GM20431 (cell line): ENCODE data around the gene CENPK.

Experiments
- in situ Hi-C: fragments of 300-500 bp; cut with MseI, MboI; formaldehyde crosslinking; loops from one replicate; pipeline ENCODE4 v1.15.0; 2020; ENCODE audit warnings: low sequenced_read_pairs; ENCODE audit not compliant: unreplicated experiment

CENPK gene

DNA sequence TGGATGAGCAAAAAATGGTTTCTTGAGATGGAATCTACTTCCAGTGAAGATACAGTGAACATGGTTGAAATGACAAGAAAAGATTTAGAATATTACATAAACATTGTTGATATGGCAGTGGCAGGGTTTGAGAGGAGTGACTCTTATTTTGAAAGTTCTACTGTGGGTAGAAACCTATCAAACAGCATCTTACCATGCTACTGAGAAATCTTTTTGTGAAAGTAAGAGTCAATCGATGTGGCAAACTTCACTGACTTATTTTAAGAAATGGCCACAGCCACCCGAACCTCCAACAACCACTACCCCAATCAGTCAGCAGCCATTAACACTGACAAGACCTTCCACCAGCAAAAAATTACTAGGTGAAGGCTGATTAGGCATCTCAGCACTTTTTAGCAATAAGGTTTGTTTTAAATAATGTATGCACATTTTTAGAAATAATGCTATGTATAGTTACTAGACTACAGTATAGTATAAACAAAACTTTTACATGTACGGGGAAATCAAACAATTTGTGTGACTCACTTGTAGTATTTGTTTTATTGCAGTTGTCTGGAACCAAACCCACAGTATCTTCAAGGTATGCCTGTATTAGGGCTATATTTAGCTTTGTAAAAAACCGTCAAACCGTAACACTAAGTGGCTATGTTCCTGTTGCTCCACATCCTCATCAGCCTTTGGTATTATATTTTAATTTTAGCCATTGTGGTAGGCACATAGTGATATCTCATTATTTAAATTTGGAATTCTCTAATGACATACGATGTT lies 50.6 kb downstream of the CENPK start:
- in situ Hi-C loops: no loop called here

DNA sequence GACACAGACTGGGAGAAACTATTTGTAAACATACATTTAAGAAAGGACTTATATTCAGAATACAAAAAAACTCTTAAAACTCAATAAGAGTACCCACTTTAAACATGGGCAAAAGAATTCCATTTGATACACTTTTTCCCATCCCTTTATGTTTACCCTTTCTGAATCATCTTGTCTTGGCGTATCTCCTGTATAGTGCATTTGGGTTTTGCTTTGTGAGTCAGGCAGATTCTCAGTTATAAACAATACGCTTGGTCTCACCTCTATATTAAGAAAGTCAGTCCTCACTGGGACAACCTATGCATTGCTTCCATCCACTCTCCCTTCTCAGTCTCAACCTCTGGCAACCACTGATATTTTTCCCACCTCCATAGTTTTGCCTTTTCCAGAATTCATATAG lies 54.0 kb downstream of the CENPK start:
- in situ Hi-C loops: no loop called here

DNA sequence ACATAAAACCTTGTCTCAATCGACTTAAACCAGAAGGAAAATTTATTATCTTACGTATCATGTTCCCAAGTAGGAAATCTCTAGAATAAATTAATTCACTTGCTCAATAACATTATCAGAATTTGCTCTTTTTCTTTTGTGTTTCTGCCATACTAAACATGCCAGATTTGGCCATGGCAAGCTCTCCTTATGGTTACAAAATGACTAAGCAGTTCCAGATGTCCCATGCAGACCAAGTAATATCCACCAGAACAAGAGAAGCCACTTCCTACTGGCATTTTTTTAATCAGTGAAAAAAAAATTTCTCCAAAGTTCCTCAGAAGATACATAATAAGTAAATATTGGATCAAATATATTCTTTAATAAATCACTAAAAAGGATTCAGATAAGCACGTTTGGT lies 56.0 kb downstream of the CENPK start:
- in situ Hi-C loops: no loop called here

DNA sequence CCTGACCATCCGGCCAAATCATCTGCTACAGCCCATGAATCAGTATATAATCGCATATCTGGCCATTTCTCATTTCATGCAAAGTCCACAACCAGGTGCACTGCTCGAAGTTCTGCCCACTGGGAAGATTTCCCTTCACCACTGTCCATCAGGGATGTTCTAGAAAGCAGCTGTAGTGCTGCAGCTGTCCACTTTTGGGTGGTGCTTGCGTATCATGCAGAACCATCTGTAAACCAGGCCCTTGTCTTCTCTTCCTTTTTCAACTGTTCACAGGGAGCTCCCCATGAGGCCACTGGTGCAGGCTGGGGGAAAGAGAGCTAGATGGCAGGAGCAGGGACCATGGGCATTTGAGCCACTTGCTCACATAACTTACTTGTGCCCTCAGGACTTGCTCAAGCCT lies 73.8 kb downstream of the CENPK start:
- in situ Hi-C loops: loop anchor here (25.0 kb wide), 1 partner anchor 677 kb away; no protein-coding TSS in a partner anchor

DNA sequence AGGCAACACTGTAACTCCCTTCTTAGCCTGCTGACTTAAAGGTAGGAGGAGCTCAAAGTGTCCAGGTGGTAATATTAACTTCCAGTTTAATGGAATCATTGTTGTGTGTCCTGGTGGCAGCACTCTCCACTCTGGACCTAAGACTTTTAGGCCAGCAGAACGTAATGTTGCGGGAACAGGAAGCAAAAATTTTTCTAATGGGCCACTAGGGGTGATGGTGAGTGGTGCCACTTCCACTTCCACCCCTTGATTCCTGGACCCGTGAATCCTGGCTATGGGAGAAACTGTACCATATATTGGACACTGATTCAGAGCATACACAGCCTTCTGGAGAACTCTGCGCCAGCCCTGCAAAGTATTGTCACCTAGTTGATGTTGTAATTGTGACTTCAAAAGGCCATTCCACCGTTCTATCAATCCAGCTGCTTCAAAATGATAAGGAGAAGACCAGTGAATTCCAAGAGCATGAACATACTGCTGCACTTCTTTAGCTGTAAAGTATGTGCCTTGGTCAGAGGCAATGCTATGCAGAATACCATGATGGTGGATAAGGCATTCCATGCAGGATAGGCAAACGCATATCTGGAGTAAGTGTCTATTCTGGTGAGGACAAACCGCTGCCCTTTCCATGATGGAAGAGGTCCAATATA lies 74.8 kb downstream of the CENPK start:
- in situ Hi-C loops: loop anchor here (25.0 kb wide), 1 partner anchor 676 kb away; no protein-coding TSS in a partner anchor

DNA sequence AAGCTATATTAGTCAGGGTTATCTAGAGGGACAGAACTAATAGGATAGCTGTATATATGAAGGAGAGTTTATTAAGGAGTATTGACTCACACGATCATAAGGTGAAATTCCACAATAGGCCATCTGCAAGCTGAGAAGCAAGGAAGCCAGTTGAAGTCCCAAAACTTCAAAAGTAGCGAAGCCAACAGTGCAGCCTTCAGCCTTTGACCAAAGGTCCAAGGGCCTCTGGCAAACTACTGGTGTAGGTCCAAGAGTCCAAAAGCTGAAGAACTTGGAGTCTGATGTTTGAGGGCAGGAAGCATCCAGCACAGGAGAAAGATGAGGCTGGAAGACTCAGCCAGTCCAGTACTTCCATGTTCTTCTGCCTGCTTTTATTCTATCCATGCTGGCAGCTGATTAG lies 76.2 kb downstream of the CENPK start:
- in situ Hi-C loops: loop anchor here (25.0 kb wide), 1 partner anchor 675 kb away; no protein-coding TSS in a partner anchor

DNA sequence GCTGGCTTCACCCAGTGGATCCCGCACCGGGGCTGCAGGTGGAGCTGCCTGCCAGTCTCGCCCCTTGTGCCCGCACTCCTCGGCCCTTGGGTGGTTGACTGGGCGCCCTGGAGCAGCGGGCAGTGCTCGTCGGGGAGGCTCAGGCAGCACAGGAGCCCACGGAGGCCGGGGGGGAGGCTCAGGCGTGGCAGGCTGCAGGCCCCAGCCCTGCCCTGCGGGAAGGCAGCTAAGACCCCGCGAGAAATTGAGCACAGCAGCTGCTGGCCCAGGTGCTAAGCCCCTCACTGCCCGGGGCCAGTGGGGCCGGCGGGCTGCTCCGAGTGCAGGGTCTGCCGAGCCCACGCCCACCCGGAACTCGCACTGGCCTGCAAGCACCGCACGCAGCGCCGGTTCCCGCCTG lies 77.6 kb downstream of the CENPK start:
- in situ Hi-C loops: loop anchor here (25.0 kb wide), 1 partner anchor 673 kb away; no protein-coding TSS in a partner anchor

DNA sequence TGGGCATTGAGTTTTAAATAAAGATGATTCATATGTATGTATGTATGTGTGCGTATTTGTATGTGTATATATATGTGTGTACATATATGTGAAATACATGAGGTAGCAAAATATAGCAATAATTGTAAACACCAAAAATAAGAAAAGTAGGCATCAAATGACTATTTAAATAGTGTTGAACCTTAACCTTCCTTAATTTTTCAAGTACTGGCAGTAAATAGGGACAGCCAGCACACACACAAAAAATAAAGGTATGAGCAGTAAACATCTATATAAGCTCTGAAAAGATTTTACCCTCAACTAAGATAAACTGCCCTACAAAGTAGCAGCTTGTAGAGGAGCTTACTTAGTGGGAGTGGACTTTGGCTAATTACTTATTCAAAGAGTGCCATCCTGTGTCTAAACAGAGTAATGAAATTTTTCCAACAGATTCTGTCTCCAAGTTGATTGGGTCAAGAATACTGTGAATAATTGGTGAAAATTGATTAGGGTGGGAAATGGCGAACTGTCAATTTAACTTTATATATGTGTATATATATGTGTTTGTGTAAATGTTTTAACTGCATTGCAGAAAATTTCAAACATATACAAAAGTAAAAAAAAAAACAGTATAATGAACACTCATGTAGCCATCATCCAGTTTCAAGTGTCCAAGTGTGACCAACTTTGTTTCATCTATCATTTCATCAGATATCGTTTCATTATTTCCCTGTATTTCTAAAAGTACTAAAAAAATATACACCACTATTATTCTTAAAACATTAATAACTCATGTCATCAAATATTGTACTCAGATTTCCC lies 79.2 kb downstream of the CENPK start:
- in situ Hi-C loops: loop anchor here (25.0 kb wide), 1 partner anchor 671 kb away; no protein-coding TSS in a partner anchor

DNA sequence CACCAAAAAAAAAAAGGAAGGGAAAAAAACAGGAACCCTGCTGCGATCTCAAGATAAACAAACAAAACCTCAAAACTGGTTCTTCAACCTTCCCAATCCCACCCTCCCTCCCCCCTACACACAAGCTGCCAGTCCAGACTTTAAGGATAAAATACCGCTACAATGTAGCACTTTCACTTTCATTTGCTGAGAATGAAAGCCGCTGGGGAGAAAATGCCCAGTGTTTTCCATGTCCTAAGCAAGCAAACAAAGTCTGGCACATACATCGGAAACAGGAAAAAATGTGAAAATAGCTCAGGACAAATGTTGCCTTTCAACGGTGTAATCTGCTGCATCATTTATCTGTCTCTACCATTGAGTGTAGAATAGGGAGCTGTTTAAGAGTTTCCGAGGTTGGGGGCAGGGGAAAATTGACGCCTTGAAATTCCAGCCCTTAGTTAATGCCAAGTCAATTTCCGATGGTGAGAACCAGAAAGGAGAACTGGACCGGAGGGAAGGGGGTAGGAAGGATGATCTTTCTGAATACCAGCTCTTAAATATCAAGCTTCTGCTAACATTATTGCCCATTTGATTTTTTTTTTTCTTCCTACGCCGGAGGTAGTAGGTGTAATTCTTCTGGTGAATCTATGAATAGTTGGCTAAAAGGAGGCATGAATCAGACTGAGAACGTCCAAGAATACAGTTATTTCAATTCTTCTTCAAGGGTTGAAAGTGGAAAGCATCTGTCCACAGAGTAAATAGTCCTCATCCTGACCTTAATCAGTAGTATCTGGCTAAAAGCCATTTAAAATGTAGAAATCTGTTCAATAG lies 80.0 kb downstream of the CENPK start:
- in situ Hi-C loops: loop anchor here (25.0 kb wide), 1 partner anchor 671 kb away; no protein-coding TSS in a partner anchor

DNA sequence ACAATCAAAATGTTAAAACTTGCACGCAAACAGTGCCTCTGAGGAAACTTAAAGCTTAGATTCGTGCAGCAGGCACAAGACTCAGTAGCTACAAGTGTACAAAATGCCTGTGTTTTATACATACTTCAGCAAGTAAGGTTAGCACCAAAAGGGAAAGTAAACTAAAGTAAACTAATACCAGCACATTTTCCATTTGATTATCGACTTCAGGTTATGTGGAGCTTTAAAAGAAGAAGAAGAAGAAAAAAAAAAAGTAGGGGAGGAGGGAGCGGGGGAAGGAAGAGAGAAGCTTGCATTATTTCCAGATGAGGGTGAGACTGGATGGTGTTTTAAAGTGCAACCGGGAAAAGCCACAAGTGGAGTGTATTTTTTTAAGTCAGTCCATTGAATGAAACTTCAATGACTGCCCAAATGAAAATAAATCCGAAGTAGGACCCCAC lies 80.7 kb downstream of the CENPK start:
- in situ Hi-C loops: loop anchor here (25.0 kb wide), 1 partner anchor 670 kb away; no protein-coding TSS in a partner anchor

DNA sequence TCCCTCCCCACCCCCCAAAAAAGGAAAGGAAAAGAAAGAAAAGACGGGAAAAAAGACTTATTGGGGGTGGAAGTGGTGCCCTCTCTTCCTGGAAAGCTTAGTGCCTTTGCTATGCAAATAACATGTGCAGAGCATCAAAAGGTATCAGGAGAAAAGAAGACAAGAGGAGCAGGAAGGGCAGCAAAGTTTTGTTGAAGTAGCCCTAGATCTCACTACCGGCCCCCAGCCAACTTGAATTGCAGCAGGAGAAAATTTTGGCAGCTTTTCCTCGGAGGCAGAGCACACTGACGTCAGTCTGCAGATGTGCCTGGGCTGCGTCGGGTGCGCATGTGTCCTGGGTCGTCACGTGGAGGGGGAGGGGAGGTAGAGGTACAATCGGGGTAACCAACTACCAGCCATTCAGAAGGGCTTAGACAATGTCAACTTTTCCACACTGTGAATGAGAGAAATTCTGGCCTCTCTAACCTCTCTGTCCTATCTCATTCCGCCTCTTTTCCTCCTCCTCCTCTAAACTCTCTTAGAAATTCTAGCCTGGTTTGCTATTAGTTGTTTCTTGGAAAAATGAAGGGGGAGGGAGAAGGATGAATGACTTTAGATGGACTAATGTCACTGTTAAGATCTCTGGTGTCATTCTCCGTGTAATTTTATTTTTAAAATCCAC lies 81.2 kb downstream of the CENPK start, which contains the start of gene ADAMTS6:
Gene ADAMTS6, minus strand, starts transcription at position 286 of the 661 bp plus-strand sequence. CDS start 8,247 bp downstream, outside the sequence.
- in situ Hi-C loops: loop anchor here (25.0 kb wide), 1 partner anchor 669 kb away; no protein-coding TSS in a partner anchor

DNA sequence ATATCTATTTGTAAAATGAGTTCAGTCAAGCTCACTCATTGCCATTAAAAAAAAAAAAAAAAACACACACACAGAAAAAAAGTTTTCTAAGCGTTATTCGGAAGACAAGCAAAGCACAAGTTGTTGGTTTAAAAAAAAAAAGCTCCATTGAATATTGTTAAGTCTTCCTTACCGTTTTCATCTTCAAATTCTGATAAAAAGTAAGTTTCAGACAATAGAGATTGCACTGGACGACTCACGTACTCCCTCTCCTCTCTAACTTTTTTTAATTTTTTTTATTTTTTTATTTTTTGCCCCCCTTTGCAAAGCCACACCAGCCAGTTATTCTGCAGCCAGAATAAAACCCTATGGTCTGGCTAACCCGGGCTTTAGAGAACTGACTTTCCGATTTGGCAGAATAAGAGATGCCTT lies 81.8 kb downstream of the CENPK start:
- in situ Hi-C loops: loop anchor here (25.0 kb wide), 1 partner anchor 669 kb away; no protein-coding TSS in a partner anchor

DNA sequence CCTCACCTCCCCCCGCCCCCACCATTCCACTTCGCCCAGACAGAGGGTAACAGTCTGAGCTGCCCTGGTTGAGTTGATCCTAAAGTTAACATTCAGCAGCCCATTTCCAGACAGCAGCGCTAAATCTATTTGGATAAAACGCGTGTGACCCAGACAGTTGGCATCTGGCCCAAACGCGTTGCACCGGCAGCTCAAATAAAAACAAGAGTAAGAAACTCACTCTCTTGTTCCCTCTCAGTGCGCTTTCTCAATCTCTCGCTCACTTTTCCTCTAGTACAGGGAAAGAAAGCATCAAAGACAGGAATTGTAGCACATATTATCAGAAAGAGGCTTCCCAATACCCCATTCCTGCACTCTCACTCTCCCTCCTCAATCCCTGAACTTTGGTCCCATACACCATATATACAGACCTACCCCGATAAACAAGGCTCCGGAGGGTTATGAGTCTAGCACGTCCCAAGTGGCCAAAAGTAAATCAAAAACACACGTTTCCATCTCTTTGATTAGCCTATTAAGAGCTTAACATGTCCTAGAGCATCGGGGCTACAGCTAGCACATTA lies 82.6 kb downstream of the CENPK start:
- in situ Hi-C loops: loop anchor here (25.0 kb wide), 1 partner anchor 668 kb away; no protein-coding TSS in a partner anchor

DNA sequence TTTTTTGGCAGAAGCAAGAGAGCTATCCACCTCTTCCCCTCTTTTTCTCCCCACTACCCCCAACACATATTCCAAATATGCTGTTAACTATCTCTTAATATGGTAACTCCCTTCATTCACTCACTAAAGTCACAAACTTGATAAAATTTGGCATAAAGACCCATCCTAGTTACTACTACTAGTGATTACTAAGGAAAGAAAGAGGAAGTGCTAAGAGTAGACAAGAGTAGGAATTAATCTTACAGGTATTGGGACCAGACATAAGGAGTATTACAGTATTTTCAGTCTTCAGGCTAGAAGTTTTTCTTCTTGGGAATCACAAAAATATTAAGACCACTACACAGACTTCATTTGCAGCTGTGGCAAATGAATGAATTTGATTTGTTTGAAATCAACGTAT lies 83.4 kb downstream of the CENPK start:
- in situ Hi-C loops: loop anchor here (25.0 kb wide), 1 partner anchor 667 kb away; no protein-coding TSS in a partner anchor

DNA sequence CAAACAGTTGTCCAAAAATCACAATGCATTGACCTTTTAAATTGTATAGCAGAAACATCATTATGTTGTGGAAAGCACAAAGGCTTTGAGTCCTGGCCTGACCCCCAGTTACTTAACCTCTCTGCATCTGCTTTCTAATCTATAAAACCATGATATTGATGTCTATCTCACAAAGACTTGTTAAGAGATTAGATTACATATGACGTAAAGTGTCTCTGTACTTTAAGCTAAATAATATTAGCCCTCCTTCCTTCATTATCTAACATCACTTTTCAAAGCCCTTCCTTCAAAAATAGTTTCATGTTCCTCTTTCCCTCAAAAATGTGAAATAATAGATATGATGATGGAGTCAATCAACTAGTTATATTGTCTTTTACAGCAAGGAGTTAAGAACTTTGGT lies 84.6 kb downstream of the CENPK start:
- in situ Hi-C loops: loop anchor here (25.0 kb wide), 1 partner anchor 666 kb away; no protein-coding TSS in a partner anchor

DNA sequence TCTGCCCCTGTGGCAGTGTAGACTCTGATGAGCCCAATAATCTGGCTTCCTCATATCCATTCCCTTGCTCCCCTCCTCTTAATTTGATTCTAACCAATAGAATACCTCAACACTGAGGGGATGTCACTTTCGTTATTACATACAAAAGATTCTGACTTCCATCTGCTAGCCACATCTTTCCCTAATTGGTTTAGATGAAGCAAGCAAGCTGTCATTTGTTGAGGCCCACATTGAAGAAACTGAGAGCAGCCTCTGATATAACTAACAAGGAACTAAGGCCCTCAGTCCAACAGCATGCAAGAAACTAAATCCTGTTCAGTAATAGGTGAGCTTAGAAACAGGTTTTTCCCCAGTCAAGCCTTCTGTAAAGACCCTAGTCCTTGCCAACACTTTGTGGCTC lies 87.1 kb downstream of the CENPK start:
- in situ Hi-C loops: loop anchor here (25.0 kb wide), 1 partner anchor 664 kb away; no protein-coding TSS in a partner anchor

DNA sequence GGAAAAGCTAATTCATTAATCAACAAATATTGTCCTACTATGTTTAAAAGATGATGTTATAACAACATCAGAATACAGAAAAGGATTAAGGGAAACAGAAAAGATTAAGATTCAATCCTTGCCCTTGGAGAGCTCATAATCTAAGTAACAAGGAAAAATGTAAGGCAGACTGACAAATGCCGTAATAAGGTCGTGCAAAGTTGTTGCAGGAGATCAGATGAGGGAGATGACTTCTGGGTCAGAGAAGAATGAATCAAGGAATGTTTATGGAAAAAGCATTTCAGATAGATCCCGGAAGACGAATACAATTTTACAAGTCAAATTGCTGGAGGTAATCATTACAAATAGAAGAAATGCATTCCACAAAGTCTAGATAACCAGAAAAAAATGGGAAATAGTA lies 87.6 kb downstream of the CENPK start:
- in situ Hi-C loops: loop anchor here (25.0 kb wide), 1 partner anchor 663 kb away; no protein-coding TSS in a partner anchor

DNA sequence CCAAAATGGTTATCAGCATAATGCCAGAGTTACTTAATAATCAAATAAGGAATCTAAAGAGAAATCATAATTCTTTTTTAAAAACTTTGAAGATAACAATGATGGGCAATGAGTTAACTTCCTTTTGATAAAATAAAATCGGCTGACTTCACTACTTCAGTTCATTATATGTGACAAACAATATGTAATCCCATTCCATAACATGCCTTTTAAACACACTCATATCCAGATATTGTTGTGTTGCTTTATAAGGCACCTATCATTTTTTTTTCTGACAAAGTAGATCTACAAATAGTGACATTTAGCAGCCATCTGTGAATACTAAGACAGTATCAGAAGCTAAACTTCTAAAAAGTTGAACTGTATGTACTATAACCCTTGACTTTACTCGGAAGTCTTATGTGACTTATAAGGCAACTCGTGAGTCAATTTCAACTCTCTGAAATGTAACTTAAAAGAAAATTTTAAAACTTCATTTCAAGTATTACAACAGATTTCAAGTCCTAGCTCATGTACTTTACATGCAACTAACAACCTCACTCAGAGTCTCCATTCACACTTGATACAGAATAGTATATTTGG lies 88.7 kb downstream of the CENPK start:
- in situ Hi-C loops: no loop called here
